Measurements from ENCODE around the gene CLMN. TPM values are rescaled to one million over a fixed set of nuclear protein-coding genes. Genes with fewer than 3 reads are reported as not detected.
"Not testable (repeated sequence)": the region's sequence is repeated elsewhere in the genome, so short reads cannot be mapped to it uniquely, and the experiment has no call there.

The CLMN gene
- total RNA-seq, 1 donor from 2014 or later, result 6.0 TPM

DNA sequence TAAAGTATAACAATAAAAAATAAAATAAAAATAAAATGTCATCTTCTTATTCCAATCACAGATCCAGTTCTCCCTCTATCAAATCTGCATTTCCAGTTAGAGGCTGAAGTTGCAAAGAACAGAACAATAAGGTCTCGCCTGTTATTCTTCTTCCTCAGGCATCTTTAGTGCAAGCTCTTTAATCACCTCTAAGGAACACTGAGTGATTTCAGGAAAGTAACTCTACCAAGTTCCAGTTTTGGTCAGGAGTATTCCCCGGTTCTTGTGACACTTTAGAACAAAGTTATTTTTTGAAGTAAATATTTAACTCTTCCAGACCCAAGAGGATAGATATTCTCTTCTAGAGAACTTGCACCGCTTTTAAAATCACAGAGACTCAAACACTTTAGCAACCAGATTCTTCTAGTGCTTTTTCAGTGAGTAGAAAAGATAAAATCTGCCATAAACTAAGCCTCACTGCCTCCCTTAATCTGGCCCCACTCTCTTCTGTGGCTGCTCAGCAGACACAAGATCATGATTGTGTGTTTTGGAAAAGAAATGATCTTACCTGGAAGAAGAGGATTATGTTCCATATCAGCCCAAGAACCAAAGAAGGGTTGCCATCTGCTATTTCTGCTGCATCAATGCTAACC is 104.5 kb downstream of the CLMN start:
- intact Hi-C loops (cut with DNase I), result no loop called here
- no peak for DNase-seq (ENCODE audit: low spot score)

DNA sequence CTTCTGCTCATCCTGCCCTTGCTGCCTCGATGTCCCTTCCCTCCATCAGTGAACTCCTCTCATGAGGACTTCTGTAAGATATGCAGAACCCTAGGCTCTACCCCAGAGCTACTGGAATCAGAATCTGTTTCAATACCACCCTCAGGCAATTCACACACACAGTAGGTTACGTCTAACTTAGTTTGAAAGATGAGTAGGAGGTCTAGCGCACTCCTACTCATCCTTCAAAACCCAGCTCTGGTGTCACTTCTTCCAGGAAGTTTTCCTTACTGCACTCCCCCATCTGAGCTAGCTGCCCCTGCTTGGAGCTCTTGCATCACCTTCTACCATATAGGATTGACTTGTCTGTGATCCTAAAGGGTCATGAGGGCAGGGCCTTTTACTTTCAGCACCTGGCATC is 105.9 kb downstream of the CLMN start:
- no peak for DNase-seq (ENCODE audit: low spot score)
- intact Hi-C loops (cut with DNase I), result no loop called here

DNA sequence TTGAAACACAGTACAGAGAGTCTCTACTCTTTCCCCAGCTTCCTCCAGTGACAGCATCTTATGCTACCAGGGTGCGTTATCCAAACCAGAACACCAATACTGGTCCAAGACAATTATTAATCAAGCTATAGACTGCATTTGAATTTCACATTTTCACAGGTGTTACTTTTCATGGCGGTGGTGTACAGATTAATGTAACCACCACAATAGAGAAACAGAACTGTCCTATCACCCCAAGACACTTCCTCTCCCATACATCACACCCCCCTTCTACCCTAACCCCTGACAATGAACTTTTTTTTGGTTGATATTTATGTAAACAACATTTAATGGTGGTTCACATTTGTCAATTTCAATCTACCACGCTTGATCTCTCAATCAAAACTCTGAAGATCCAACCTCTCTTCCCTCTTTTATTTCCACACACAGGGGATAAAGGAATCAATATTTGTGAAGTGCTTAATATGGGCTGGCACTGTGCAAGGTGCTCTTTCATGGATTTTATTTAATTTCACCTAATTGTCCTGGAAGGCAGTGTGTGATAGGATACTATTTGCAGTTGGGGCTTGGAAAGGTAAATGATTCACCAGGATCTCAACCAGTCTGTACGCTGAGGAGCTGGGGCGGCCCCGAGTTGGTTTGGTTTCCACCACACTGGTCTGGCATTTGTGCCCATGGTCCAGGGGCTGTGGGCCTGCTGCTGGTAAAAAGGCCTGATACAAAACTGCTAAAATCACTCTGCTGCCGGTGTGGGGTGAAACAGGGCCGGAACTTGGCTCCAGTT is 107.8 kb downstream of the CLMN start:
- no peak for DNase-seq (ENCODE audit: low spot score)
- intact Hi-C loops (cut with DNase I), result no loop called here

DNA sequence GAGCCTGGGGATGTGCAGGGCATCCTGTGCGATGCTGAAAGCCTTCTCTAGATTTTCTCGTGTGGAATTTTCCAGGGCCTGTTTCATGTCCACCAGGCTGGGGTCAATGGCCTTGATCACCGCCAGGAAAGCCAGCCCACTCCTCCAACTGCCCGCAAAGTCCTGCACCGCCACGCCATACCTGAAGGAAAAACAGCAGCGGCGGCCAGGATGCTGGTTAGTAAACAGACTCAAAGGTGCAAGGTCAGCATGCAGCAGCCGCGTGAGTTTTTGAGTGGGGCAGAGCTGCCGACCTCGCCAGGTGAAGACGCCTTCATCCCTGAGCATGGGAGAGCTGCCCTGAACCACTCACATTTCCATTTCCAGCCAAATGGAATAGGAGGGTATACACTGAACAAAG is 109.0 kb downstream of the CLMN start:
- intact Hi-C loops (cut with DNase I), result no loop called here
- DNase-seq (ENCODE audit: low spot score), result no peak

DNA sequence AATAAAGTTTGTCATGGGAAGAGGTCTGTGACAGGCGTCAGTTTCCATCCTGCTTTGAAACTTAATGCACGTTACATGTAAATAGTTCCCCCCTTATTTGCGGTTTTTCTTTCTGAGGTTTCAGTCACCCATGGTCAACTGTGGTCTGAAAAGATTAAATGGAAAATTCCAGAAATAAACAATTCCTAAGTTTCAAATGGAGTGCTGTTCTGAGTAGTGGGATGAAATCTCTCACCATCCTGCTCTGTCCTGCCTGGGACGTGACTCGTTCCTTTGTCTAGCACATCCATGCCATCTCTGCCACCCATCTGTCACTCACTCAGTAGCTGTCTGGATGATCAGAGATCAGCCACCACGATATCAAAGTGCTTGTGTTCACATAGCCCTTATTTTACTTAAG is 111.1 kb downstream of the CLMN start:
- DNase-seq (ENCODE audit: low spot score), result no peak
- intact Hi-C loops (cut with DNase I), result no loop called here

DNA sequence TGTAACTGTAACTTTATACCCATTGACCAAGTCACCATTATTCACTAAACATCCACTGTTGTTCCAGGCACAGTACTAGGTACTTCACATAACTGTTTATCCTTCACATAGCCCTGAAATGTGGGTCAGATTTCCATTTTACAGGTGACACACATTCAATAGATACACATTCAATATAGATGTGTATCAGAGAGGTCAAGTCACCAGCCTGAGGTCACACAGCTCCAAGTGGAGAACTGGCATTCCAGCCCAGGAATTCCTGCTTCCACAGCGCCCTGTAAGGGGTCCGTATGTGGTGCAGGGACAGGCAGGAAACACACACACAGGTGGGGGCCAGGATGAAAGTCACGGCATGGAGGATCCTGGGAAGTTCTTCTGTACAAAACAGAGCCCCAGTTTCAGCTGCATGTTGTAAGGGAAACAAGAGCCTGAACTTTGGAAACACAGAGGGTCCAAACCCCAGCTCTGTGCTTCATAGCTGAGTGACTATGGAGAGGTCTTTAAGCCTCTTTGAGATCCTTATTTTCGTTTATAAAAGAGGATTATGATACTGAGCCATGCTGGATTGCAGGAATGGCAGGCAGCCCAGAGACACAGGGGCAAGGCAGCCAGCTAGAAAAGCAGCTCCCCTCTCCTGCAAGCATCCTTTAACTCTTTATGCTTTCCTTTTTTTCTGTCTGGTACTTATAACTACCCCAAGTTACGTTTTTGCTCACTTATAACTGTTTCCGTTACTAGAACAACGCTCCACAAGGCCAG is 112.1 kb downstream of the CLMN start:
- no peak for DNase-seq (ENCODE audit: low spot score)
- intact Hi-C loops (cut with DNase I), result no loop called here

DNA sequence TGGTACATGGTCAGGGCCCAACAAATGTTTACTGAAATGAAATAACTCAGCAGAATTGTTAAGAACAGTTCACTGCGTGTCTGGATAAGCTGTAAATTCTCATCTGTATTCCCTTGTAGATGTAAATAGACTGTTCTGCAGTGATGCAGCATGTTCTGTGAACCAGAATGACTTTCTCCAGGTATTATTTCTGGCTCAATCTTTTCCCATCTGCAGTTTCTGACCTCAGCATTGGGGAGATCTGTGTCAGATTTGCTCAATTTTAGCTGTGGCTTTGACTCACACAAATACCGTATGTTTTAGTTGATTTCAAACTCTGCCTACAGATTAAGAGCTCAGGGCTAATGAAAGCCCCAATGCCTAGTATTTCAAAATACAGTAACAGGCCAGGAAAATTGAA is 113.2 kb downstream of the CLMN start:
- intact Hi-C loops (cut with DNase I), result no loop called here

DNA sequence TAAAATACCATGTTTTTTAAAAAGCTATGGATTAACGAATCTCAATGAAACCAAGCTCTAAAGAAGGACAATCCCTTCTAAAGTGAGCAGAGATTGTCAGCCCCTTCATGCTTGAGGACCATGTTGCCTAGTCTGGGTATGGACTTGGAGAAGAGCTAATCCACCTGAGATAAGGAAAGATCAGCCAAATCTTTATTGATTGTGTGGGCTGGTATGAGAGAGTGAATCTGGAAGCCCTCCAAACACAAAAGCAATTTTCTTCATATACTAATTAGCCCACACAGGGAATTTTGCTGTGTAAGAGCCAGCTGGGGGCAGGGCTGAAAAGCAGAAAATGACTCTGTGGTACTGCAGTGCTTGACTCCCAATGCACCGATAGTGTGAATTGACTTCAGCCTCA is 115.0 kb downstream of the CLMN start:
- no peak for DNase-seq (ENCODE audit: low spot score)
- intact Hi-C loops (cut with DNase I), result no loop called here

More for the DNA sequence above, 113.2 kb downstream of the CLMN start:
- DNase-seq (ENCODE audit: low spot score), result no peak

DNA sequence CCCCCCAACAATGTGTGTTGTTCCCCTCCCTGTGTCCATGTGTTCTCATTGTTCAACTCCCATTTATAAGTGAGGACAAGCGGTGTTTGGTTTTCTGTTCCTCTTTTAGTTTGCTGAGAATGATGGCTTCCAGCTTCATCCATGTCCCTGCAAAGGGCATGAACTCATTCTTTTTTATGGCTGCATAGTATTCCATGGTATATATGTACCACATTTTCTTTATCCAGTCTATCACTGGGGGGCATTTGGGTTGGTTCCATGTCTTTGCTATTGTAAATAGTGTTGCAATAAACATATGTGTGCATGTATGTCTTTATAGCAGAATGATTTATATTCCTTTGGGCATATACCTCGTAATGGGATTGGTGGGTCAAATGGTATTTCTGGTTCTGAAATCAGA is 118.0 kb downstream of the CLMN start:
- intact Hi-C loops (cut with DNase I); DNase-seq (ENCODE audit: low spot score): not testable (repeated sequence)

DNA sequence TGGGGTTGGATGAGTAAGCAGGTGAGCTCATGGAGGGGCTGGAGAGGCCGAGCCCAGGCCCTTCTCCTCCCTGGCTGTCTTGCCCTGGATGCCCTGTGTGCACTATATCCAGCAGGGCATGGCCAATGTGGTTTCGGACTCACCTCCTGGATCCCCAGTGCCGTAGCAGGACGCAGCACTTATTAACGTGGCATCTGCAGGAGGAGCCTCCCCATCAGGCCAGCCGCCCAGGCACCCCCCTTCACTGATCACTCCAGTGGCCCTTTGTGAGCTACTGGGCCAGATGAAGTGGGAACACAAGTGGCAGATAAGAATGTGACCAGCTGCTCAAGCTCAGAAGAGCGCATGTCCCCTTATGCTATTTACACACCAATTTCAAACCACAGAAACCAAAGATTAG is 119.3 kb downstream of the CLMN start:
- intact Hi-C loops (cut with DNase I), result no loop called here
- DNase-seq (ENCODE audit: low spot score), result no peak

DNA sequence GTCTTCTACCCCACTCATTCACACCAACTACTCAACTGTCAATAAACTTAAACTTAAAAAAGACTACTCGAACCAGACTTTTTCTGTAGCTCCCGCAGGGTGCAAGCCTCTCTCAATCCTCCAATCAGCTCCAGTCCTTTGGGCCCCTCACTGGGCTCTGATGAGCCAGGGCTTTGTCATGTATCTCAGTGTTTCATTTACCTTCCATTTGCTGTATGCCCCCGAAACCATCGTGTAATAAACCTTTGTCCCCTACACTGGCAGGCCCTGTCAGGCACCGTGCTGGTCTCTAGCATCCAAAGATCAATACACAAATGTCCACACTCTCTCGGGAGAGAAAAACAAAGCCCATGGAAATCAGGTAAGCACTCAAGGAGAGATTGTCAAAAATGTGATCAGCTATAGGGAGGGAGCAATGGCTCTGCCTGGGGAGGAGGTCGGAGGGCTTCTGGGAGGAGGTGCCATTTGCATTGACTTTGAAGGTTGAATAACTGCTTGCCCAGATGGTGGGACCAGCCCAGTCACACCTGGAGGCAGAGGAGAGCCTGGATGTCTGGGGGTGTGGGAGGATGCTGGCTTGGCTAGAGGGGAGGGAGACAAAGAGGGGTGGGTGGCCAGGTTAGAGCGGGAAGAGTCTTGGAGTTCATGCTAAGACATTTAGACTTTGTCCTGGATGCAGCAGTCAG is 120.3 kb downstream of the CLMN start:
- intact Hi-C loops (cut with DNase I), result no loop called here
- no peak for DNase-seq (ENCODE audit: low spot score)

DNA sequence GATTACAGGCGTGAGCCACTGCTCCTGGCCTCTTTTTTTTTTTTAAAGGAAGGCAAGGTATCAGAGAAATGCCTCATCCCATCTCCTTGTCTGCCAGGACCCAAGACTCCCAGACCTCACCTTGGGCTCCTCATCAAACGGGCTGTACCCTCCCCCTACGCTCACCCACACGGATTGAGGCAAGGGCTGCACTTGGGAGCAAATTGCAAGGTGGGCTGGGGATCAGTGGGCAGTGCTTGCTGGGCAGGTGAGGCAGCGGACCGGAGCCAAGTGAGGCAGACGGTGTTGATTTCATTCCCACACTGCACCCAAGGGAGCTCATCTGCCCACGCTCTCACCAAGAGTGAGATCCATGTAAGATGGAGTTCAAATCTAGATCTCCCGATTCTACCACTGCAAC is 121.4 kb downstream of the CLMN start:
- no peak for DNase-seq (ENCODE audit: low spot score)
- intact Hi-C loops (cut with DNase I), result no loop called here

DNA sequence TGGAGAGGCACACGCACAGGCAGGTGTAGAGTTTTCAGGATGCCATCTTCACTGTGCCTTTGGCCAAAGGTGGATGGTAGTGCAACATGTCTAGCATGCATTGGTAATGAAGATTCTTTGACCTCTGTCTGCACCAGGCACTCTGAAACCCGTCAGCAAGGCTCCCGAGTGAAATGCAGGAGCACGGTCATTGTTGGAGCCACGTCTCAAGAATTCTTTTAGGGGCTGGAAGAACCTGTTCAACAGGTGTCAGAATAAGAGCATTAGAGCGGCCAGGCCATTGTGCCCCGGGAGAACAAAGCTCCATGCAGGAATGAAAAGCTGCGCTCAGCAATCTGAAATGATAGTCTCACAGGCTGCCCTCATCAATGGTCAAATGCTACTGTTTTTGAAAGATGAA is 122.2 kb downstream of the CLMN start:
- intact Hi-C loops (cut with DNase I), result no loop called here
- DNase-seq (ENCODE audit: low spot score), result no peak

DNA sequence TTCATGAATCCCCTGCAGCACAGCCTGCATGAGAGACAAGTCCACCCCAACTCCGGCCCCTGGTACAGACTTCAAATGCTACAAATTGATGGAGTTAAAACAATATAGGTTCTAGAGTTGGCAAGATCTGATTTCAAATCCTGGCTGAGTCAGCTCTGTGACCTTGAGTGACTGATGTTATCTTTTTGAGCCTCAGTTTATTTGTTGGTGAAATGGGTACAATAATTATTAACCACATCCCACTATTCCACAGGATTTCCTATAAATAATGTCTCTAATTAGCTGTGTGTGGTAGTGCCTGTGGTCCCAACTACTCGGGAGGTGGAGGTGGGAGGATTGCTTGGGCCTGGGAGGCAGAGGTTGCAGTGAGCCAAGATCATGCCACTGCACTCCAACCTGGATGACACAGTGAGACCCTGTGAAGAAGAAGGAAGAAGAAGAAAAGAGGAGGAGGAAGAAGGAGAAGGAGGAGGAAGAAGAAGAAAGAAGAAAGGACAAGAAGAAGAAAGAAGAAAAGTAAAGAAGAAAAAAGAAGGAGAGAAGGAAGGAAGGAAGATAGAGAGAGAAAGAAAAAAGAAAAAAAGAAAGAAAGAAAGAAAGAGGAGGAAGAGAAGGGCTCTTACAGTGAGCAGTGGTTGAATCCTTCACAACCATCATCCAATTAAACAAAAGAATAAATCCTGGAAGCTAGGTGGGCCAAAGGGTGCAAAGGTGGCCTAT is 122.7 kb downstream of the CLMN start:
- no peak for DNase-seq (ENCODE audit: low spot score)
- intact Hi-C loops (cut with DNase I), result no loop called here

DNA sequence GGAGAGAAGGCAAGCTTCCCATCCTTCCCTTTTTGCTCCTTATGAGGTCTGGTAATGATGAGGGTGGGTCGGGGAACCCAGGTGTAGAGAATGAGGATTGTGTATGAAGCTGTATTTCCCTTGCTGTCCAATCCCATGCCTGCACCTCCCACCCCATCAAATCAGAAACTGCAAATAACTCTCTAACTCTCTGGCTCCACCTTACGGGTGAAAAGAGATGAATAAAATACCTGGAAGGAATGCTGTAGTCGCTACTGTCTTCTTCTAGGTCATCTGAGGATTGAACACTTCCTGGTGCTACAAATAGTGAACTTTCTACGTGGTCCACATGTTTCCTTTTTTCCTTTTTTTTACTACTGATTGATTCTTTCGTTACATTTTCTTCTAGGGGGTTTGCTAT is 123.4 kb downstream of the CLMN start:
- intact Hi-C loops (cut with DNase I), result no loop called here

DNA sequence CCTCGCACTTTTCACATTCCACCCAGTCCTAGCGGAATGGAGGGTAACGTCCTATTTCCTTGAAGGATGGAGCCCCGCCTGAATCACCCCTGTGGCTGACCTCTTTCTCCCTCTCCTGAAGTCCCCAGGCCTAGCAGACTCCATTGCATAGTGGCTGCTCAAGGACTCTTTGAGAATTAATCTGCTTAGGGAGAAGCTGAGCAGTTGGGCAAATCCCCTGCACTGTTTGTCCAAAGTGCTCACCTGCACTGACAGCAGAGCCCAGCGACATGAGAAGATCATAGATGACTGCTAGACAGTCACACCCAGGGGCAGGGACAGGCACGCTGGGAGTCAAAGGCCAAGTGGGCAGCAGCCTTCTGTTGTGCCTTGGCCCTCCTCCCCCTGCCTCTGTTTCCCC is 124.7 kb downstream of the CLMN start:
- intact Hi-C loops (cut with DNase I), result no loop called here
- DNase-seq (ENCODE audit: low spot score), result no peak

More for the DNA sequence above, 123.4 kb downstream of the CLMN start:
- no peak for DNase-seq (ENCODE audit: low spot score)

DNA sequence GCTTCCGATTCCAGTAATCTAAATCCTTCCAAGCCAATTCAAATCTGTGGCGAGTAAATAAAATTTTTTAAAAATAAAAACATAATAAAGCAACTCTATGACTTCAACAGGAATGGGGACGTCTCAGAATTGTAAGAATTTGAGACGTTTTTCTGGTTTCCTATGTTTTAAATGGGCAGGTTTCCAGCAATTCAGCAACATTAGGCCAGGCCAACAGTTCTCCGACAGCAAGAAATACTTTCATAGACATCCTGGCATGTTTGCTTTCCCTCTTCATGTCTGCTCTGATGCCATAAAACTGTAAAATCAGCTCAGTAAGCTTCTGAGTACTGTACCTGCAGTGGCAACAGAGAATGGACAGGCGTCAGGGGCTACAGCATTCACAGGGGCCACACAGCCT is 126.6 kb downstream of the CLMN start:
- DNase-seq (ENCODE audit: low spot score), result no peak
- intact Hi-C loops (cut with DNase I), result no loop called here

DNA sequence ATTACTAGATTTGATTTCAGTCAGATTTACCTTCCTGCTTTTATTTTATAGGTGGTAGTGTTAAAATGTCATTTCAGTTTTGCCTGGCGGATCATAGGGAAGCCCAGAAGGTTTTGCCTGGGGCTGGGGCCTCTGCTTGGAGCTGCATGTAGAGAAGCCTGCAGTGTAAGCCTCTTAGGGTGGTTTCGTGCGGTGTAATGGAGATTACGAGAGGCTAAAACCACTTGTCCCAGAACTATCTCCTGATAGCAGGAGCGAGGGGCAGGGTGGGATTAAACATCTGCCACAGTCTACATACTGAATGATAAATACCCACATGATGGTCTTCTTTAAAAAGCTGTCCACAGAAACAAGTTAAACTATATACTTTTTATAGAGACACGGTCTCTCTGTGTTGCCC is 127.4 kb downstream of the CLMN start:
- DNase-seq (ENCODE audit: low spot score), result no peak
- intact Hi-C loops (cut with DNase I), result no loop called here

DNA sequence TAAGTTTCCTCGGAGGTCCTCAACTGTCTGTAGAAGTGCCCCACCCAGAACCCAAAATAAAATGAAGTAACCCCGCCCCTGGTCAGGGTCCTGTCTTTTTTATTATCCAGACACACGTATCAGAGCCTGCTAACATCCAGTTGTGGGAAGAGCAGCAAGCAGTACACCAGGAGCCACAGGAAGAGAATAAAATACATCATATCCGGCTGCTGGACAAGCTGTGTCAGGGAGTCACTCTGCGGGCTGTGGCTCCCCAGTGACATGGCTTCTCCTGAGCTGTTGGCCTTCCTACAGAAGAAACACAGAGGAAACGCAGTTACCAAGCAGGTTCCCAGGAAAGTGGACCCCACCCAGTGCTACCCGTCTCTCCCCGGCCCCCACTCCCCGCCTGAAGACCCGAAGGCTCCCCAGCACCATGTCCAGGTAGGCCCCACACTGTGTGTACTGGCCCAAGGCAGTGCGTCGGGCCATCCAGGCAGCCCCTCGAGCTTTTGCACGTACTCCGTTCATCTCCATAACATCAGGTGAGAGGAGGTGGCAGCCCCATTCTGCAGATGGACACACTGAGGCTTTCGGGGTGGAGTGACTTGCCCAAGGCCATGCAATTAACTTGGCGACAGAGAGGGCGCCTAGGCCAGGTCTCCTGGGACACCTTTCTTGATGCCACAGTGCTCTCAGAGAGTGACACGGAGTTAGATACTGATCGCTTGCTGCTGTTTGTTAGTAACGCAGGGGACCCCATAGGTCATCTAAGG is 128.1 kb downstream of the CLMN start:
- no peak for DNase-seq (ENCODE audit: low spot score)
- intact Hi-C loops (cut with DNase I), result no loop called here
